GM12875 (cell line): ENCODE results near the gene ZNF460.
"Not testable (repeated sequence)": the region's sequence is repeated elsewhere in the genome, so short reads cannot be mapped to it uniquely, and the experiment has no call there.

ENCODE experiments used
- H3K4me3 ChIP-seq: one replicate; pipeline ENCODE4 v1.5.1; 2011; ENCODE audit warnings: low read depth, low read length, control low read depth
- CTCF ChIP-seq: IDR thresholded peaks from 2 replicates; pipeline ENCODE4 v1.5.1; 2011; ENCODE audit warnings: low read depth, mild to moderate bottlenecking, control low read depth, inconsistent platforms, low read length, moderate library complexity, borderline replicate concordance; ENCODE audit not compliant: insufficient read depth

ZNF460 gene

GRCh38 chr19:57242821-57243220 is 37.5 kb upstream of the ZNF460 start:
- no peak for TF ChIP-seq CTCF
- no peak overlapping the region for H3K4me3 ChIP-seq

- H3K4me3 ChIP-seq: no peak overlapping the region
- no peak for TF ChIP-seq CTCF
Observed at GRCh38 chr19:57244513-57244912, 35.8 kb upstream of the ZNF460 start.

- TF ChIP-seq CTCF: no peak
- no peak overlapping the region for H3K4me3 ChIP-seq
Observed at GRCh38 chr19:57245066-57245465, 35.2 kb upstream of the ZNF460 start.

- H3K4me3 ChIP-seq: no peak overlapping the region
- TF ChIP-seq CTCF: no peak
Observed at GRCh38 chr19:57245959-57246358, 34.3 kb upstream of the ZNF460 start.

- H3K4me3 ChIP-seq: no peak overlapping the region
- TF ChIP-seq CTCF: no peak
Observed at GRCh38 chr19:57248646-57249045, 31.6 kb upstream of the ZNF460 start.

- no peak for TF ChIP-seq CTCF
- no peak overlapping the region for H3K4me3 ChIP-seq
Observed at GRCh38 chr19:57249329-57249728, 31.0 kb upstream of the ZNF460 start.

- not testable (repeated sequence) for H3K4me3 ChIP-seq
Observed at GRCh38 chr19:57253767-57254166, 26.5 kb upstream of the ZNF460 start.

GRCh38 chr19:57262044-57262443 is 18.2 kb upstream of the ZNF460 start:
- no peak for TF ChIP-seq CTCF
- no peak overlapping the region for H3K4me3 ChIP-seq
